BLaER1 treated with 17β-estradiol and CSF1 and Interleukin-3, amounts not matched to agents 10 nM and 100 nM (cell line): ENCODE results near the gene ESD.

Experiments
- H3K27ac ChIP-seq, 11 experiments: shearing (Covaris generic); formaldehyde crosslinking; 2 replicates each; pipeline ENCODE4 v1.8.1; 2022
- H3K27me3 ChIP-seq, 11 experiments: shearing (Covaris generic); formaldehyde crosslinking; 2 replicates each; pipeline ENCODE4 v1.8.1; 2022
- H3K36me3 ChIP-seq, 11 experiments: shearing (Covaris generic); formaldehyde crosslinking; 2 replicates each; pipeline ENCODE4 v1.8.1; 2022
- H3K4me1 ChIP-seq, 10 experiments: shearing (Covaris generic); formaldehyde crosslinking; 2 replicates each; pipeline ENCODE4 v1.8.1; 2022
- H3K4me2 ChIP-seq, 11 experiments: shearing (Covaris generic); formaldehyde crosslinking; 2 replicates each; pipeline ENCODE4 v1.8.1; 2022
- H3K4me3 ChIP-seq, 10 experiments: shearing (Covaris generic); formaldehyde crosslinking; 2 replicates each; pipeline ENCODE4 v1.8.1; 2022
- H3K9ac ChIP-seq, 11 experiments: shearing (Covaris generic); formaldehyde crosslinking; 2 replicates each; pipeline ENCODE4 v1.8.1; 2022
- H3K9me3 ChIP-seq, 11 experiments: shearing (Covaris generic); formaldehyde crosslinking; replicated peaks in 1 of 11; 2 replicates each; pipeline ENCODE4 v1.8.1; 2022
- H4K20me1 ChIP-seq, 11 experiments: shearing (Covaris generic); formaldehyde crosslinking; 2 replicates each; pipeline ENCODE4 v1.8.1; 2022
- Cebpa-rat ChIP-seq, 11 experiments: shearing (Covaris generic); IDR thresholded peaks; 2 replicates each; pipeline ENCODE4 v1.8.1; 2022

Gene ESD

GRCh38 chr13:46796515-46797474 lies at the start of gene ESD:
Gene ESD (minus strand): TSS chr13:46797161. CDS start chr13:46791413, 5,748 bp downstream.
- H3K27ac ChIP-seq, result peak within 1 kb of the TSS; percentile 82 to 91 (median 88)
- no peaks in the 10 kb centered on the region for H3K27me3 ChIP-seq
- H4K20me1 ChIP-seq, result peaks cover 0 to 13% (median 0%) of the 10 kb centered on the region in 11 experiments; a peak in 4 of 22 replicates
- H3K4me3 ChIP-seq, result peak within 1 kb of the TSS; percentile 70 to 86 (median 82)
- no peaks in the 10 kb centered on the region for H3K9me3 ChIP-seq
- TF ChIP-seq Cebpa-rat (IDR thresholded peaks at IDR 0.05), result no peak
- H3K4me1 ChIP-seq, result peaks cover 14 to 31% (median 25%) of the 10 kb centered on the region in 10 experiments
- peak within 1 kb of the TSS; percentile 74 to 95 (median 85) for H3K4me2 ChIP-seq
- peaks cover 0 to 25% (median 9%) of the 10 kb centered on the region in 11 experiments; a peak in 9 of 22 replicates for H3K36me3 ChIP-seq
- H3K9ac ChIP-seq, result peak within 1 kb of the TSS; percentile 88 to 93 (median 91)

GRCh38 chr13:46846726-46847125 lies 49.8 kb upstream of the ESD start:
- no peak overlapping the region for H3K27ac ChIP-seq
- H4K20me1 ChIP-seq, result no peaks in the 10 kb centered on the region
- H3K27me3 ChIP-seq, result no peaks in the 10 kb centered on the region
- no peaks in the 10 kb centered on the region for H3K9me3 ChIP-seq
- no peak overlapping the region for H3K4me2 ChIP-seq
- no peak for TF ChIP-seq Cebpa-rat (IDR thresholded peaks at IDR 0.05)
- no peaks in the 10 kb centered on the region for H3K4me1 ChIP-seq
- H3K9ac ChIP-seq, result no peak overlapping the region
- no peaks in the 10 kb centered on the region for H3K36me3 ChIP-seq
- H3K4me3 ChIP-seq, result no peak overlapping the region

- H3K36me3 ChIP-seq, result no peaks in the 10 kb centered on the region
- H3K4me1 ChIP-seq, result no peaks in the 10 kb centered on the region
- no peak overlapping the region for H3K27ac ChIP-seq
- no peaks in the 10 kb centered on the region for H3K27me3 ChIP-seq
- H3K4me3 ChIP-seq, result no peak overlapping the region
- no peaks in the 10 kb centered on the region for H4K20me1 ChIP-seq
- TF ChIP-seq Cebpa-rat (IDR thresholded peaks at IDR 0.05), result no peak
- H3K9me3 ChIP-seq, result no peaks in the 10 kb centered on the region
- no peak overlapping the region for H3K9ac ChIP-seq
- no peak overlapping the region for H3K4me2 ChIP-seq
These were observed 48.2 kb upstream of the ESD start for GRCh38 chr13:46845146-46845545.

- Histone ChIP-seq H4K20me1 (no peaks in the 10 kb centered on the region), H3K4me3 (no peak overlapping the region), H3K36me3 (no peaks in the 10 kb centered on the region), H3K9ac (no peak overlapping the region), H3K4me1 (no peaks in the 10 kb centered on the region), H3K9me3 (no peaks in the 10 kb centered on the region), H3K4me2 (no peak overlapping the region), H3K27me3 (no peaks in the 10 kb centered on the region), H3K27ac (no peak overlapping the region)
- TF ChIP-seq Cebpa-rat (IDR thresholded peaks at IDR 0.05), result no peak
These were observed 47.5 kb upstream of the ESD start for GRCh38 chr13:46844431-46844830.

- Histone ChIP-seq H3K27me3 (no peaks in the 10 kb centered on the region), H3K4me3 (no peak overlapping the region), H4K20me1 (no peaks in the 10 kb centered on the region), H3K9me3 (no peaks in the 10 kb centered on the region), H3K9ac (no peak overlapping the region), H3K4me2 (no peak overlapping the region), H3K27ac (no peak overlapping the region), H3K36me3 (no peaks in the 10 kb centered on the region), H3K4me1 (no peaks in the 10 kb centered on the region)
- no peak for TF ChIP-seq Cebpa-rat (IDR thresholded peaks at IDR 0.05)
These were observed 42.4 kb upstream of the ESD start for GRCh38 chr13:46839399-46839798.

- no peak overlapping the region for H3K9ac ChIP-seq
- H3K36me3 ChIP-seq, result no peaks in the 10 kb centered on the region
- no peaks in the 10 kb centered on the region for H3K27me3 ChIP-seq
- H3K4me2 ChIP-seq, result no peak overlapping the region
- H3K4me1 ChIP-seq, result no peaks in the 10 kb centered on the region
- no peak overlapping the region for H3K4me3 ChIP-seq
- H3K27ac ChIP-seq, result no peak overlapping the region
- no peak for TF ChIP-seq Cebpa-rat (IDR thresholded peaks at IDR 0.05)
- H3K9me3 ChIP-seq, result no peaks in the 10 kb centered on the region
- no peaks in the 10 kb centered on the region for H4K20me1 ChIP-seq
These were observed 37.7 kb upstream of the ESD start for GRCh38 chr13:46834657-46835056.

- H3K4me3 ChIP-seq, result no peak overlapping the region
- no peaks in the 10 kb centered on the region for H4K20me1 ChIP-seq
- H3K36me3 ChIP-seq, result no peaks in the 10 kb centered on the region
- no peak overlapping the region for H3K9ac ChIP-seq
- no peak for TF ChIP-seq Cebpa-rat (IDR thresholded peaks at IDR 0.05)
- H3K27ac ChIP-seq, result no peak overlapping the region
- no peaks in the 10 kb centered on the region for H3K9me3 ChIP-seq
- no peaks in the 10 kb centered on the region for H3K4me1 ChIP-seq
- no peaks in the 10 kb centered on the region for H3K27me3 ChIP-seq
- no peak overlapping the region for H3K4me2 ChIP-seq
These were observed 34.7 kb upstream of the ESD start for GRCh38 chr13:46831588-46832194.

GRCh38 chr13:46830405-46831005 lies 33.5 kb upstream of the ESD start:
- no peaks in the 10 kb centered on the region for H4K20me1 ChIP-seq

GRCh38 chr13:46822551-46822950 lies 25.6 kb upstream of the ESD start:
- TF ChIP-seq Cebpa-rat (IDR thresholded peaks at IDR 0.05), result no peak
- H3K27ac ChIP-seq, result no peak overlapping the region
- H3K27me3 ChIP-seq, result no peaks in the 10 kb centered on the region
- no peaks in the 10 kb centered on the region for H4K20me1 ChIP-seq
- H3K9ac ChIP-seq, result no peak overlapping the region
- H3K4me2 ChIP-seq, result no peak overlapping the region
- no peaks in the 10 kb centered on the region for H3K4me1 ChIP-seq
- H3K9me3 ChIP-seq, result peaks cover 0 to 16% (median 10%) of the 10 kb centered on the region in 11 experiments; a peak in 15 of 22 replicates
- H3K4me3 ChIP-seq, result no peak overlapping the region
- H3K36me3 ChIP-seq, result no peaks in the 10 kb centered on the region

More at GRCh38 chr13:46830405-46831005, 33.5 kb upstream of the ESD start:
- Histone ChIP-seq H3K9me3 (no peaks in the 10 kb centered on the region), H3K27me3 (no peaks in the 10 kb centered on the region), H3K4me2 (no peak overlapping the region), H3K36me3 (no peaks in the 10 kb centered on the region), H3K27ac (no peak overlapping the region), H3K4me3 (no peak overlapping the region), H3K4me1 (no peaks in the 10 kb centered on the region), H3K9ac (0 out of 22 replicates have a peak overlapping the region, but pooled peaks of 1 of the 11 experiments have one; percentile 16)
- no peak for TF ChIP-seq Cebpa-rat (IDR thresholded peaks at IDR 0.05)
